H9 (cell line): ENCODE results near the gene TFAM. TPM values are rescaled to one million over a fixed set of nuclear protein-coding genes. Genes with fewer than 3 reads are reported as not detected.
A peak's percentile ranks its signal among the peaks of the same experiment; 100 is the strongest.

Source experiments
- DNase-seq: peaks from one replicate; pipeline ENCODE4 v3.0.0-alpha.2; 2017
- H2AFZ ChIP-seq: one replicate; pipeline ENCODE4 v1.6.1; 2013; ENCODE audit warnings: mild to moderate bottlenecking, low read length, control low read depth, moderate library complexity
- H2AK5ac ChIP-seq: 2 replicates; pipeline ENCODE4 v1.6.1; 2013; ENCODE audit warnings: low read length, control low read depth, mixed read lengths; ENCODE audit not compliant: insufficient read length
- H2BK120ac ChIP-seq: one replicate; pipeline ENCODE4 v1.6.1; 2013; ENCODE audit warnings: low read depth, mild to moderate bottlenecking, low read length, control low read depth, inconsistent platforms; ENCODE audit not compliant: poor library complexity, severe bottlenecking
- H2BK12ac ChIP-seq: 2 replicates; pipeline ENCODE4 v1.6.1; 2013; ENCODE audit warnings: low read length, control low read depth, mixed read lengths, low read depth; ENCODE audit not compliant: insufficient read length
- H2BK15ac ChIP-seq: 2 replicates; pipeline ENCODE4 v1.6.1; 2013; ENCODE audit warnings: low read depth, low read length, control low read depth
- H2BK20ac ChIP-seq: one replicate; pipeline ENCODE4 v1.6.1; 2013; ENCODE audit warnings: low read depth, mild to moderate bottlenecking, low read length, control low read depth, inconsistent platforms; ENCODE audit not compliant: poor library complexity, severe bottlenecking
- H2BK5ac ChIP-seq: 2 replicates; pipeline ENCODE4 v1.6.1; 2013; ENCODE audit warnings: low read length, control low read depth, mixed read lengths; ENCODE audit not compliant: insufficient read length
- H3K14ac ChIP-seq: 2 replicates; pipeline ENCODE4 v1.6.1; 2013; ENCODE audit warnings: low read length, control low read depth; ENCODE audit not compliant: insufficient read depth
- H3K18ac ChIP-seq: 2 replicates; pipeline ENCODE4 v1.6.1; 2013; ENCODE audit warnings: low read depth, mild to moderate bottlenecking, mixed read lengths, low read length, control low read depth; ENCODE audit not compliant: insufficient read length
- H3K23ac ChIP-seq: 2 replicates; pipeline ENCODE4 v1.6.1; 2013; ENCODE audit warnings: low read length, control low read depth, mixed read lengths, low read depth; ENCODE audit not compliant: insufficient read length
- H3K23me2 ChIP-seq: 2 replicates; pipeline ENCODE4 v1.6.1; 2013; ENCODE audit warnings: low read depth, mild to moderate bottlenecking, mixed read lengths, low read length, control low read depth; ENCODE audit not compliant: insufficient read length, poor library complexity, severe bottlenecking
- H3K27ac ChIP-seq: 2 replicates; pipeline ENCODE4 v1.5.1; 2013; ENCODE audit warnings: low read length, control low read depth, mixed read lengths, low read depth; ENCODE audit not compliant: insufficient read length
- H3K27me3 ChIP-seq: 2 replicates; pipeline ENCODE4 v1.6.1; 2013; ENCODE audit warnings: low read length, control low read depth, inconsistent platforms; ENCODE audit not compliant: insufficient read depth
- H3K4ac ChIP-seq: 2 replicates; pipeline ENCODE4 v1.6.1; 2013; ENCODE audit warnings: low read depth, mild to moderate bottlenecking, control low read depth, inconsistent platforms, low read length, moderate library complexity
- H3K4me1 ChIP-seq: 2 replicates; pipeline ENCODE4 v1.6.1; 2013; ENCODE audit warnings: low read length, control low read depth, inconsistent platforms; ENCODE audit not compliant: insufficient read depth
- H3K4me2 ChIP-seq: 2 replicates; pipeline ENCODE4 v1.6.1; 2013; ENCODE audit warnings: low read length, control low read depth, mixed read lengths; ENCODE audit not compliant: insufficient read length, insufficient read depth
- H3K56ac ChIP-seq: 2 replicates; pipeline ENCODE4 v1.6.1; 2013; ENCODE audit warnings: low read depth, mild to moderate bottlenecking, mixed read lengths, low read length, control low read depth; ENCODE audit not compliant: insufficient read length
- H3K79me1 ChIP-seq: 2 replicates; pipeline ENCODE4 v1.6.1; 2013; ENCODE audit warnings: low read depth, mild to moderate bottlenecking, moderate library complexity, low read length, control low read depth, inconsistent platforms; ENCODE audit not compliant: insufficient read depth, poor library complexity, severe bottlenecking
- H3K79me2 ChIP-seq: 2 replicates; pipeline ENCODE4 v1.6.1; 2013; ENCODE audit warnings: low read length, control low read depth, inconsistent platforms; ENCODE audit not compliant: insufficient read depth
- H3K9ac ChIP-seq: 2 replicates; pipeline ENCODE4 v1.6.1; 2013; ENCODE audit warnings: low read length, control low read depth, mixed read lengths; ENCODE audit not compliant: insufficient read length; ENCODE audit errors: extremely low read depth
- H3K9me3 ChIP-seq: one replicate; pipeline ENCODE4 v1.6.1; 2013; ENCODE audit warnings: low read depth, low read length, inconsistent platforms; ENCODE audit not compliant: control insufficient read depth
- H3T11ph ChIP-seq: one replicate; pipeline ENCODE4 v1.6.1; 2013; ENCODE audit warnings: mild to moderate bottlenecking, low read length, control low read depth, inconsistent platforms
- H4K20me1 ChIP-seq: one replicate; pipeline ENCODE4 v1.6.1; 2013; ENCODE audit not compliant: control insufficient read depth, insufficient read length, insufficient read depth
- H4K5ac ChIP-seq: 2 replicates; pipeline ENCODE4 v1.6.1; 2013; ENCODE audit warnings: low read depth, mild to moderate bottlenecking, mixed read lengths, low read length, control low read depth; ENCODE audit not compliant: insufficient read length
- H4K8ac ChIP-seq: replicated peaks from 2 replicates; pipeline ENCODE4 v1.6.1; 2013; ENCODE audit warnings: low read length, control low read depth, mixed read lengths, low read depth; ENCODE audit not compliant: insufficient read length
- H4K91ac ChIP-seq: 2 replicates; pipeline ENCODE4 v1.6.1; 2013; ENCODE audit warnings: low read depth, mild to moderate bottlenecking, moderate library complexity, mixed read lengths, low read length, control low read depth; ENCODE audit not compliant: insufficient read length
- H3K27ac Mint-ChIP-seq, 3 experiments: 2 replicates in 2 of 3; 3 replicates in 1 of 3; pipeline ENCODE4 v1.8.0; 2020 to 2021; ENCODE audit warnings: mixed read lengths in 3 of 3, mild to moderate bottlenecking in 1 of 3, moderate library complexity in 1 of 3
- H3K27me3 Mint-ChIP-seq: 2 replicates; pipeline ENCODE4 v1.8.0; 2021; ENCODE audit warnings: low read depth, mild to moderate bottlenecking, moderate library complexity, mixed read lengths
- H3K36me3 Mint-ChIP-seq, 3 experiments: 2 replicates in 2 of 3; 3 replicates in 1 of 3; pipeline ENCODE4 v1.8.0; 2020 to 2021; ENCODE audit warnings: low read depth in 3 of 3, mixed read lengths in 3 of 3; ENCODE audit not compliant: insufficient read depth in 1 of 3
- H3K4me1 Mint-ChIP-seq, 2 experiments: 2 replicates each; pipeline ENCODE4 v1.8.0; 2020; ENCODE audit warnings: mixed read lengths in 2 of 2
- H3K4me3 Mint-ChIP-seq, 2 experiments: 2 replicates in 1 of 2; 3 replicates in 1 of 2; pipeline ENCODE4 v1.8.0; 2020 to 2021; ENCODE audit warnings: mild to moderate bottlenecking in 2 of 2, mixed read lengths in 2 of 2, moderate library complexity in 1 of 2
- H3K9me3 Mint-ChIP-seq, 2 experiments: 2 replicates in 1 of 2; 3 replicates in 1 of 2; pipeline ENCODE4 v1.8.0; 2020; ENCODE audit warnings: mild to moderate bottlenecking in 2 of 2, mixed read lengths in 2 of 2, moderate library complexity in 1 of 2
- CTCF ChIP-seq: fragments of 200-600 bp; sonication (generic); conservative IDR thresholded peaks from 3 replicates; pipeline ENCODE4 v1.8.0; 2021; ENCODE audit warnings: antibody characterized with exemption, mild to moderate bottlenecking
- WGBS: extraction: QIAGEN DNeasy Blood & Tissue Kit; methylation state at CpG from one replicate; pipeline ENCODE4 v1.1.7; 2013; ENCODE audit warnings: missing lambda C conversion rate, low lambda C conversion rate, mixed read lengths; ENCODE audit not compliant: insufficient read length; ENCODE audit errors: extremely low coverage; 5-methylcytosine and 5-hydroxymethylcytosine counted together
- total RNA-seq: library from RNA; stranded (reverse); gene quantifications from 2 replicates; pipeline ENCODE4 v1.2.1, GENCODE V29; 2021

The TFAM gene
- total RNA-seq, 1 experiment from 2014 or later = 144 TPM

- no peak overlapping the region for H2BK120ac ChIP-seq
- no peak overlapping the region for H4K8ac ChIP-seq
- Mint-ChIP-seq H3K4me1 (peaks cover 22 to 25% of the 10 kb centered on the region in 2 experiments), H3K36me3 (peaks cover 3 to 4% (median 3%) of the 10 kb centered on the region in 3 experiments; a peak in 2 of 7 replicates), H3K9me3 (no peaks in the 10 kb centered on the region), H3K27me3 (no peaks in the 10 kb centered on the region), H3K27ac (no peak overlapping the region), H3K4me3 (peak overlapping the region; percentile 91 to 95)
- no peak overlapping the region for H2BK12ac ChIP-seq
- no peak overlapping the region for H3K27ac ChIP-seq
- peak overlapping the region; percentile 87 for H3K4me2 ChIP-seq
- no peaks in the 10 kb centered on the region for H3K79me1 ChIP-seq
- no peak overlapping the region for H3K18ac ChIP-seq
- H4K91ac ChIP-seq = no peak overlapping the region
- no peaks in the 10 kb centered on the region for H3K4me1 ChIP-seq
- H3K9ac ChIP-seq = no peak overlapping the region
- no peak overlapping the region for H2AK5ac ChIP-seq
- no peak overlapping the region for H2BK5ac ChIP-seq
- H2BK20ac ChIP-seq = no peak overlapping the region
- no peak overlapping the region for H3K23ac ChIP-seq
- no peak for TF ChIP-seq CTCF
- no peaks in the 10 kb centered on the region for H4K20me1 ChIP-seq
- no peak for DNase-seq
- no peak overlapping the region for H3K56ac ChIP-seq
- H4K5ac ChIP-seq = no peak overlapping the region
- WGBS = no CpG with 5 or more reads among the region's 4 CpGs
- no peak overlapping the region for H3K4ac ChIP-seq
- no peaks in the 10 kb centered on the region for H3K9me3 ChIP-seq
- H3K14ac ChIP-seq = no peak overlapping the region
- peaks cover 2% of the 10 kb centered on the region; the same call in 1 of the 2 replicates for H3K79me2 ChIP-seq
- no peak overlapping the region for H2AFZ ChIP-seq
- no peak overlapping the region for H2BK15ac ChIP-seq
- H3K27me3 ChIP-seq = no peaks in the 10 kb centered on the region
- H3T11ph ChIP-seq = no peak overlapping the region
- H3K23me2 ChIP-seq = peaks cover 6% of the 10 kb centered on the region
Observed at GRCh38 chr10:58336242-58336641, 49.0 kb upstream of the TFAM start.
